Measurements from ENCODE around the gene THBS1. TPM values are rescaled to one million over a fixed set of nuclear protein-coding genes. Genes with fewer than 3 reads are reported as not detected.

THBS1 gene
- 17.3 and 20.7 TPM in 2 replicates for total RNA-seq
- long read RNA-seq, partial matches to known transcripts, result 1 of 1 reads
- long read RNA-seq, other reads (novel, unspliced or antisense), result 0 of 1 reads

GRCh38 chr15:39580485-39581241 is at the start of gene THBS1:
THBS1 (plus strand) TSS chr15:39581079; CDS start chr15:39581858, 779 bp downstream.
- peak; percentile 68 for DNase-seq (ENCODE audit: low read depth, low spot score)
- peaks cover 29% of the 10 kb centered on the region for H3K4me1 Mint-ChIP-seq
- peaks cover 4% of the 10 kb centered on the region for H3K9me3 Mint-ChIP-seq
- peaks cover 25% of the 10 kb centered on the region for H3K27me3 Mint-ChIP-seq (ENCODE audit: low read depth)
- peaks cover 5% of the 10 kb centered on the region for H3K36me3 Mint-ChIP-seq (ENCODE audit: low read depth)
- peak within 1 kb of the TSS; percentile 45 for H3K27ac Mint-ChIP-seq (ENCODE audit: unreplicated experiment)
- peak within 1 kb of the TSS; percentile 85 for H3K4me3 Mint-ChIP-seq
- peak; percentile 43 for TF ChIP-seq CTCF (conservative IDR thresholded peaks at IDR 0.05)

DNA sequence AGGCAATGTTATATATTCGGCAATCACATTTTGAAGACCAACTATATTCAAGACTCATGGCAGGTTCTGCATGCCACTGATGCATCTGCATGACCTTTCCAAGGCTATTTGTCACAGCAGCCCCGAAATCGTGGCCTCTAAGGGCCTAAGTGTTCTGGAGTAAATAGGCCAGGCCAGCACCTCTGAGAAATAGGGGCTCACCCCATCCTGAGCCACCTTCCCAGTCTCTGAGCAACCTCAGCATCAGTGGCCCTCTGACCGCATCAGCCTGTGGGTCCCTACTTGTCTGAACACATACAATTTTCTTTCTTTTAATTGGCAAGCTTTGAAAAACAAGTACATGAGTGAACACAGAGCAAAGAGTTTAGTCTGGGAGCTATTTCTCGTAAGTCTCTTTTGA is 45.9 kb upstream of the THBS1 start:
- DNase-seq (ENCODE audit: low read depth, low spot score), result no peak
- no peak for TF ChIP-seq CTCF (conservative IDR thresholded peaks at IDR 0.05)
- no peaks in the 10 kb centered on the region for H3K27me3 Mint-ChIP-seq (ENCODE audit: low read depth)
- H3K9me3 Mint-ChIP-seq, result peaks cover 6% of the 10 kb centered on the region
- H3K4me3 Mint-ChIP-seq, result no peak overlapping the region
- no peaks in the 10 kb centered on the region for H3K4me1 Mint-ChIP-seq
- no peaks in the 10 kb centered on the region for H3K36me3 Mint-ChIP-seq (ENCODE audit: low read depth)
- H3K27ac Mint-ChIP-seq (ENCODE audit: unreplicated experiment), result no peak overlapping the region

- no peak for DNase-seq (ENCODE audit: low read depth, low spot score)
- TF ChIP-seq CTCF (conservative IDR thresholded peaks at IDR 0.05), result no peak
- Mint-ChIP-seq H3K4me3 (no peak overlapping the region), H3K9me3 (peaks cover 6% of the 10 kb centered on the region), H3K36me3 (ENCODE audit: low read depth) (no peaks in the 10 kb centered on the region), H3K4me1 (no peaks in the 10 kb centered on the region), H3K27ac (ENCODE audit: unreplicated experiment) (no peak overlapping the region), H3K27me3 (ENCODE audit: low read depth) (no peaks in the 10 kb centered on the region)
These were observed 45.4 kb upstream of the THBS1 start for GRCh38 chr15:39535466-39535865.

- no peak for TF ChIP-seq CTCF (conservative IDR thresholded peaks at IDR 0.05)
- Mint-ChIP-seq H3K9me3 (peaks cover 6% of the 10 kb centered on the region), H3K27me3 (ENCODE audit: low read depth) (no peaks in the 10 kb centered on the region), H3K4me1 (no peaks in the 10 kb centered on the region), H3K27ac (ENCODE audit: unreplicated experiment) (no peak overlapping the region), H3K4me3 (no peak overlapping the region), H3K36me3 (ENCODE audit: low read depth) (no peaks in the 10 kb centered on the region)
- no peak for DNase-seq (ENCODE audit: low read depth, low spot score)
These were observed 41.9 kb upstream of the THBS1 start for GRCh38 chr15:39538936-39539335.

DNA sequence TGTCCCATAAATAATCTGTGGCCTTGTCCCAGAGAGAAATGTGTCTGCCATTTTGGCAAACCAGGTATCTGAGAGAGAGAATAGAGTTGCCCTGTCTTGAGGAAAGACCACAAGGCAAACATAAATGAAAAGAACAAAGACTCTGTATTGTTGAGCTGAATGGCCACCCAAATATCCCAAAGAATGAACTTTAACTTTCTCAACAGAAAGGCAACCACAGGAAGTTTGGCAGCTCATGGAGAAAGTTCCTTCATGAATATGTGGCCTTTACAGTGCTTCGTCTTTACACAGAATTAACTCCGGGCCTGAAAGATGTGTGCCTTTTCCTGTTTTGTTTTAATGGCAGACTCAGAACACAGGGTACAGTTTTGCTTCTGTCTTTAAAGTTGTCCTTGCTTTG is 41.4 kb upstream of the THBS1 start:
- no peak overlapping the region for H3K27ac Mint-ChIP-seq (ENCODE audit: unreplicated experiment)
- H3K9me3 Mint-ChIP-seq, result peaks cover 6% of the 10 kb centered on the region
- H3K4me1 Mint-ChIP-seq, result no peaks in the 10 kb centered on the region
- DNase-seq (ENCODE audit: low read depth, low spot score), result no peak
- no peaks in the 10 kb centered on the region for H3K36me3 Mint-ChIP-seq (ENCODE audit: low read depth)
- H3K27me3 Mint-ChIP-seq (ENCODE audit: low read depth), result no peaks in the 10 kb centered on the region
- no peak overlapping the region for H3K4me3 Mint-ChIP-seq
- no peak for TF ChIP-seq CTCF (conservative IDR thresholded peaks at IDR 0.05)
